Measurements from ENCODE around the gene SUGCT. TPM values are rescaled to one million over a fixed set of nuclear protein-coding genes. Genes with fewer than 3 reads are reported as not detected.

SUGCT gene
- total RNA-seq, 1 donor from 2014 or later: 1.7 TPM

DNA sequence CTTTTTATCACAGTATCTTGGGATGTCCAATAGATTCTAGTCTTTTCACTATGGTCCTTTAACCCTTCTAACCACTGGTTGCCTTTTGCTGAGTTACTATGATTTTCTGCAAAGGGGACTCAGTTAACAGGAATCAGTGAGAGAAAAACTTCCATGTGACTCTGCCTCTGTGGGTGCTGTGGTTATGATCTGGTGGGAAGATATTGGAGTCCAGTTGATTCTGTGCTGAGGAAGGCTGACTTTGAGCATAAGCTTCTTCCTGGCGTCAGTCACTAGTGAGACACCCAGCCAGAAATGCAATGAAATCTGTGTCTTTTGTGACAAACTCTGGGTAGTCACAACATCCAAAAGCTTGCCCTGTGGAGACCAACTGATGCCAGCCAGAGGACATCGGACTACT lies 648.0 kb downstream of the SUGCT start:
- no peaks in the 10 kb centered on the region for H3K27me3 ChIP-seq (ENCODE audit: low read depth)
- no peaks in the 10 kb centered on the region for H3K4me1 ChIP-seq
- H3K4me3 ChIP-seq: no peak overlapping the region
- DNase-seq (no peak), ATAC-seq (no peak)
- TF ChIP-seq, protein P1, sequence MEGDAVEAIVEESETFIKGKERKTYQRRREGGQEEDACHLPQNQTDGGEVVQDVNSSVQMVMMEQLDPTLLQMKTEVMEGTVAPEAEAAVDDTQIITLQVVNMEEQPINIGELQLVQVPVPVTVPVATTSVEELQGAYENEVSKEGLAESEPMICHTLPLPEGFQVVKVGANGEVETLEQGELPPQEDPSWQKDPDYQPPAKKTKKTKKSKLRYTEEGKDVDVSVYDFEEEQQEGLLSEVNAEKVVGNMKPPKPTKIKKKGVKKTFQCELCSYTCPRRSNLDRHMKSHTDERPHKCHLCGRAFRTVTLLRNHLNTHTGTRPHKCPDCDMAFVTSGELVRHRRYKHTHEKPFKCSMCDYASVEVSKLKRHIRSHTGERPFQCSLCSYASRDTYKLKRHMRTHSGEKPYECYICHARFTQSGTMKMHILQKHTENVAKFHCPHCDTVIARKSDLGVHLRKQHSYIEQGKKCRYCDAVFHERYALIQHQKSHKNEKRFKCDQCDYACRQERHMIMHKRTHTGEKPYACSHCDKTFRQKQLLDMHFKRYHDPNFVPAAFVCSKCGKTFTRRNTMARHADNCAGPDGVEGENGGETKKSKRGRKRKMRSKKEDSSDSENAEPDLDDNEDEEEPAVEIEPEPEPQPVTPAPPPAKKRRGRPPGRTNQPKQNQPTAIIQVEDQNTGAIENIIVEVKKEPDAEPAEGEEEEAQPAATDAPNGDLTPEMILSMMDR (IDR thresholded peaks at IDR 0.05): no peak
- no peaks in the 10 kb centered on the region for H3K9me3 ChIP-seq
- intact Hi-C loops (cut with DNase I): no loop called here
- H3K27ac ChIP-seq: no peak overlapping the region
- no peaks in the 10 kb centered on the region for H3K36me3 ChIP-seq

DNA sequence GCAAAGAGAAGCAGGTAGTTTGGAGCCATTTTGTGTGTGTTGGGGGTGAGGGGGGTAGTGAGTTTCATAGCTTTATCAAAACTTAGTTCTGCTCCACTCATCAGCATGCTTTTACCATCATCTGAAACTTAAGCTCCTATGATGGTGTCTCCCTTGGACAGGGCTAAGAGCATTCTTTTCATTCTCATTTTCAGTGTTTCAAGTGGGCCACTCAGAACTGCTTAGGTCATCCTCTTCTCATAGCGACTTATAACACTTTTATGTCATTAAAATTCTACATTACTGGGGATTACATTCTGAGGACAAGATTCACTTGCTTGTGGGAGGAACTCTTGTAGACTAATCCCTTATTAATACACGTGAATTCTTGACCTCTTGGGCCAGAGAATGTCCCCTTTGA lies 649.4 kb downstream of the SUGCT start:
- ATAC-seq (no peak), DNase-seq (no peak)
- Histone ChIP-seq H3K27me3 (ENCODE audit: low read depth) (no peaks in the 10 kb centered on the region), H3K4me1 (no peaks in the 10 kb centered on the region), H3K27ac (no peak overlapping the region), H3K4me3 (no peak overlapping the region), H3K36me3 (no peaks in the 10 kb centered on the region), H3K9me3 (no peaks in the 10 kb centered on the region)
- TF ChIP-seq, protein P1 (IDR thresholded peaks at IDR 0.05): no peak
- intact Hi-C loops (cut with DNase I): no loop called here

DNA sequence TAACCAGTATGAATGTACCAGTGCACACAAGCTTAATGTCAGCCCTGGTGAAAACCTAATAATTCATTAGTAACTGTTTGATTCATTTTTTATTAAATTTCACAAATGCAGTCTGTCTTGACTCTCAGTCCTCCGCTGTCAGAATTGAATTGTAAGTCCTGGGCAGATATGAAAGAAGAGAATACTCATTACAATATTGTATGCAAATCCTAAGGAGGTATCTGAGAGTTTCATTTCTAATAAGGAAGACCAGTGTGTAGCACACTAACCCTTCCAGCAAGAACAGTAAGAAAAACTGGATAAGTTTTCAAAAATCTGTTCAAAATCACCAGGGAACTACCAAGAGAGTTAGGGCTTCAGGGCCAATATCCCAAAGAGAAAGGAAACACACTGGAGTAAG lies 652.1 kb downstream of the SUGCT start:
- no peaks in the 10 kb centered on the region for H3K9me3 ChIP-seq
- H3K27ac ChIP-seq: no peak overlapping the region
- DNase-seq (no peak), ATAC-seq (no peak)
- no peaks in the 10 kb centered on the region for H3K4me1 ChIP-seq
- H3K36me3 ChIP-seq: no peaks in the 10 kb centered on the region
- no peaks in the 10 kb centered on the region for H3K27me3 ChIP-seq (ENCODE audit: low read depth)
- intact Hi-C loops (cut with DNase I): no loop called here
- TF ChIP-seq, protein P1 (IDR thresholded peaks at IDR 0.05): no peak
- H3K4me3 ChIP-seq: no peak overlapping the region

DNA sequence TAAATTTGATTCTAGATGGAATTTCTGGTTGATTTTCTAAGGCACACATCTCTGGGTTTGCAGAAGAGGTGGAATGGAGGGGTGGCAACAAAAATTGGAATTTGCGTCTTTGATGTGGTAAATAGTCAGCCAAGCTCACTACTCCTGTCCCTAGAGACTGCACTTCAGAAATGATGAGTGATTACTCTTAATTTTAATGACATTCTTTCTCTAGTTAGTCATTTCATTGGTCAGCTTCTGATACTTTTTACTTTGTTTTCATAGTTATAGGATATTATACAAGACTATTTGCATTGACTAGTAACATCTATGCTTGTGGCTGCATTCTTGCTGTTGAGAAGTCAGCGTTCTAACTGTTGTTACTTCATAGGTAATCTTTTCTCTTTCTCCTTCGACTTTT lies 658.3 kb downstream of the SUGCT start:
- Histone ChIP-seq H3K27me3 (ENCODE audit: low read depth) (no peaks in the 10 kb centered on the region), H3K4me1 (no peaks in the 10 kb centered on the region), H3K4me3 (no peak overlapping the region), H3K36me3 (no peaks in the 10 kb centered on the region), H3K27ac (no peak overlapping the region), H3K9me3 (no peaks in the 10 kb centered on the region)
- no peak for DNase-seq
- no peak for ATAC-seq
- TF ChIP-seq, protein P1 (IDR thresholded peaks at IDR 0.05): no peak
- intact Hi-C loops (cut with DNase I): no loop called here

DNA sequence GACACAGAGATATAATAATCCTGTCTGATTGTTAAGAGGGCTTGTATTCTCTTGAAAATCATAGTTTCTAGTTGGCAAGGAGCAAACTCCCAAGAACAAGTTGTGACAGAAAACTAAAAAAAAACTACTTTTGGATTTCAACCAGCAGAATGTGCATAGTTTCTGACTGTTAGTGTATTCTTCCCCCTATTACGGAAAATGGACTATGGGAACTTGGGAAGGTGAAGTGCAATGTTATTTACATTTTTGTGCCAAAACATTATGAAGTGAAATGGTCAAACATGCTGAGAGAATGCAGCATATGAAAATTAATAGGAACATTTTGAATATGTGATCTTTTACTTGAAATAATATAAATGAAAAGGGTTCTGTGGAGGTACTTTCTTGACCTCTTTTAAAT lies 660.8 kb downstream of the SUGCT start:
- H3K36me3 ChIP-seq: no peaks in the 10 kb centered on the region
- no peaks in the 10 kb centered on the region for H3K9me3 ChIP-seq
- DNase-seq (no peak), ATAC-seq (no peak)
- no peaks in the 10 kb centered on the region for H3K27me3 ChIP-seq (ENCODE audit: low read depth)
- no peak overlapping the region for H3K4me3 ChIP-seq
- TF ChIP-seq, protein P1 (IDR thresholded peaks at IDR 0.05): no peak
- no peaks in the 10 kb centered on the region for H3K4me1 ChIP-seq
- H3K27ac ChIP-seq: no peak overlapping the region
- intact Hi-C loops (cut with DNase I): no loop called here

DNA sequence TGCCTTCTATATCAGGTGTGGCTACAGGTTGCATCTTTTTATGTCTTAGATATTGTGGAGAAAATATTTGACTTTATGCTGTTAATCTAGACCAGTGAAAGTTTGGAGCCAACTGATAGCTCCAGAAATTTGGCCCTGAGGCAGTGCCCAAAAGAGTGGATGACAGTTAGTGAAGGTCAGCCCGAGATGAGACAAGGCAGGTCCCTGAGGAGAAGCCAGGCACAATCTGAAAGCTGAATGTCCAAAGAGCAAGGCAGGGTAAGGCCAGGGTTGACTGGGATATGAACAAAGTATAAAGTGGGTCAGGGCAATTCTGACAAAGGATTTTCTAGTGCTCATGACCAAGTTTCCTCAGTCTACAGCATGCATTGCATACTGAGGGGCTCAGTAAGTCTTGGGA lies 661.9 kb downstream of the SUGCT start:
- H3K27ac ChIP-seq: no peak overlapping the region
- no peak for DNase-seq
- intact Hi-C loops (cut with DNase I): no loop called here
- no peak for ATAC-seq
- H3K36me3 ChIP-seq: no peaks in the 10 kb centered on the region
- no peaks in the 10 kb centered on the region for H3K4me1 ChIP-seq
- TF ChIP-seq, protein P1 (IDR thresholded peaks at IDR 0.05): no peak
- H3K9me3 ChIP-seq: no peaks in the 10 kb centered on the region
- H3K4me3 ChIP-seq: no peak overlapping the region
- H3K27me3 ChIP-seq (ENCODE audit: low read depth): no peaks in the 10 kb centered on the region

Data from lower lobe of right lung (tissue), 2 donors.